Cardiac muscle cell (in vitro differentiated cells and primary cell): Measurements from ENCODE around the gene VWCE. TPM values are rescaled to one million over a fixed set of nuclear protein-coding genes. Genes with fewer than 3 reads are reported as not detected.

ENCODE experiments used
- DNase-seq, 2 donors: peaks; one replicate each; pipeline versions ENCODE4 v3.0.0 to v3.0.0-alpha.2; 2010 to 2017; ENCODE audit warnings: low read depth in 1 of 2, low spot score in 1 of 2
- H3K27ac ChIP-seq: fragments of 200-600 bp; sonication (generic); 2 replicates; pipeline ENCODE4 v1.5.1; 2016
- H3K27me3 ChIP-seq: fragments of 200-600 bp; sonication (generic); 2 replicates; pipeline ENCODE4 v1.6.0; 2016; ENCODE audit warnings: control low read depth
- H3K36me3 ChIP-seq: fragments of 200-600 bp; sonication (generic); 2 replicates; pipeline ENCODE4 v1.5.1; 2016; ENCODE audit warnings: control low read depth
- H3K4me1 ChIP-seq: fragments of 200-600 bp; sonication (generic); 2 replicates; pipeline ENCODE4 v1.8.1; 2017; ENCODE audit warnings: low read depth, mild to moderate bottlenecking, mixed run types
- H3K4me3 ChIP-seq: fragments of 200-600 bp; sonication (generic); 2 replicates; pipeline ENCODE4 v1.5.1; 2016; ENCODE audit warnings: mild to moderate bottlenecking
- H3K9me3 ChIP-seq: fragments of 200-600 bp; sonication (generic); 2 replicates; pipeline ENCODE4 v1.5.1; 2017; ENCODE audit warnings: low read depth, mild to moderate bottlenecking, control low read depth
- CTCF ChIP-seq: IDR thresholded peaks from 2 replicates; pipeline ENCODE4 v1.5.1; 2012; ENCODE audit warnings: low read depth, mild to moderate bottlenecking, low read length
- polyA plus RNA-seq: library from polyadenylated mRNA; unstranded; fragments of >200 nt; fragmentation: Nextera tagmentation; extraction: Ambion mirVana; gene quantifications from 2 replicates; pipeline ENCODE4 v1.2.1, GENCODE V29; 2016
- total RNA-seq: library from RNA; depleted of rRNA; stranded (reverse); fragments of >200 nt; gene quantifications from 2 replicates; pipeline ENCODE4 v1.2.3, GENCODE V29; 2016

VWCE gene
- 1.8 and 2.3 TPM in 2 replicates for total RNA-seq
- polyA plus RNA-seq, result 3.1 and 3.5 TPM in 2 replicates

- Histone ChIP-seq H3K27me3 (peaks cover 5% of the 10 kb centered on the region), H3K4me1 (no peaks in the 10 kb centered on the region), H3K27ac (no peak within 1 kb of the TSS), H3K4me3 (peak within 1 kb of the TSS; percentile 40), H3K36me3 (peaks cover 5% of the 10 kb centered on the region), H3K9me3 (no peaks in the 10 kb centered on the region)
- DNase-seq, result peak; percentile 64 to 86
- peak; percentile 43 for TF ChIP-seq CTCF
Measured at GRCh38 chr11:61294717-61295595, at the start of gene VWCE. Gene VWCE (minus strand): TSS chr11:61295316. CDS start chr11:61295037, 279 bp downstream.

GRCh38 chr11:61343792-61344745, 49.0 kb upstream of the VWCE start:
- Histone ChIP-seq H3K4me1 (no peaks in the 10 kb centered on the region), H3K4me3 (no peak overlapping the region), H3K27ac (no peak overlapping the region), H3K27me3 (no peaks in the 10 kb centered on the region), H3K36me3 (no peaks in the 10 kb centered on the region), H3K9me3 (no peaks in the 10 kb centered on the region)
- no peak for TF ChIP-seq CTCF
- no peak for DNase-seq

GRCh38 chr11:61342207-61342803, 47.2 kb upstream of the VWCE start:
- TF ChIP-seq CTCF, result no peak
- H3K27me3 ChIP-seq, result no peaks in the 10 kb centered on the region
- no peak for DNase-seq
- no peaks in the 10 kb centered on the region for H3K9me3 ChIP-seq
- no peak overlapping the region for H3K27ac ChIP-seq
- no peak overlapping the region for H3K4me3 ChIP-seq
- no peaks in the 10 kb centered on the region for H3K36me3 ChIP-seq
- H3K4me1 ChIP-seq, result no peaks in the 10 kb centered on the region

GRCh38 chr11:61341706-61342105, 46.6 kb upstream of the VWCE start:
- DNase-seq, result no peak
- Histone ChIP-seq H3K27ac (no peak overlapping the region), H3K9me3 (no peaks in the 10 kb centered on the region), H3K27me3 (no peaks in the 10 kb centered on the region), H3K36me3 (no peaks in the 10 kb centered on the region), H3K4me3 (no peak overlapping the region), H3K4me1 (no peaks in the 10 kb centered on the region)
- no peak for TF ChIP-seq CTCF

- no peak for TF ChIP-seq CTCF
- H3K4me1 ChIP-seq, result no peaks in the 10 kb centered on the region
- H3K27ac ChIP-seq, result no peak overlapping the region
- DNase-seq, result no peak
- no peaks in the 10 kb centered on the region for H3K36me3 ChIP-seq
- H3K27me3 ChIP-seq, result no peaks in the 10 kb centered on the region
- H3K4me3 ChIP-seq, result no peak overlapping the region
- no peaks in the 10 kb centered on the region for H3K9me3 ChIP-seq
Measured at GRCh38 chr11:61340979-61341378, 45.9 kb upstream of the VWCE start.
